Hepatocyte (in vitro differentiated cells): ENCODE results near the gene ENPP1. TPM values are rescaled to one million over a fixed set of nuclear protein-coding genes. Genes with fewer than 3 reads are reported as not detected.

Experiments
- DNase-seq: peaks from one replicate; pipeline ENCODE4 v3.0.0-alpha.2; 2016; ENCODE audit warnings: low spot score
- H2AFZ ChIP-seq: fragments of 200-600 bp; sonication (generic); 2 replicates; pipeline ENCODE4 v1.6.0; 2016; ENCODE audit warnings: antibody characterized with exemption, mild to moderate bottlenecking
- H3K27ac ChIP-seq: fragments of 200-600 bp; sonication (generic); 2 replicates; pipeline ENCODE4 v1.5.1; 2016; ENCODE audit warnings: mild to moderate bottlenecking
- H3K27me3 ChIP-seq: fragments of 200-600 bp; sonication (generic); 2 replicates; pipeline ENCODE4 v1.6.1; 2016
- H3K36me3 ChIP-seq: fragments of 200-600 bp; sonication (generic); replicated peaks from 2 replicates; pipeline ENCODE4 v1.5.1; 2016; ENCODE audit warnings: low read depth; ENCODE audit not compliant: insufficient read depth
- H3K4me1 ChIP-seq: fragments of 200-600 bp; sonication (generic); 2 replicates; pipeline ENCODE4 v1.5.1; 2016; ENCODE audit warnings: mild to moderate bottlenecking, moderate library complexity; ENCODE audit not compliant: insufficient read depth
- H3K4me2 ChIP-seq: fragments of 200-600 bp; sonication (generic); 2 replicates; pipeline ENCODE4 v1.6.0; 2016
- H3K4me3 ChIP-seq: fragments of 200-600 bp; sonication (generic); 2 replicates; pipeline ENCODE4 v1.5.1; 2016; ENCODE audit warnings: mild to moderate bottlenecking
- H3K79me2 ChIP-seq: fragments of 200-600 bp; sonication (generic); 2 replicates; pipeline ENCODE4 v1.6.0; 2017; ENCODE audit warnings: mild to moderate bottlenecking
- H3K9me2 ChIP-seq: fragments of 200-600 bp; sonication (generic); replicated peaks from 2 replicates; pipeline ENCODE4 v1.6.0; 2017; ENCODE audit warnings: mild to moderate bottlenecking; ENCODE audit not compliant: insufficient read depth
- H3K9me3 ChIP-seq: fragments of 200-600 bp; sonication (generic); 2 replicates; pipeline ENCODE4 v1.5.1; 2016; ENCODE audit warnings: low read depth, mild to moderate bottlenecking
- H4K20me1 ChIP-seq: fragments of 200-600 bp; sonication (generic); 2 replicates; pipeline ENCODE4 v1.6.0; 2016; ENCODE audit warnings: mild to moderate bottlenecking; ENCODE audit not compliant: insufficient read depth, poor library complexity, severe bottlenecking
- EZH2 ChIP-seq: fragments of 200-600 bp; sonication (generic); IDR thresholded peaks from 2 replicates; pipeline ENCODE4 v1.6.1; 2016; ENCODE audit warnings: antibody characterized with exemption, mild to moderate bottlenecking, borderline replicate concordance
- EZH2phosphoT487 ChIP-seq: fragments of 200-600 bp; sonication (generic); IDR thresholded peaks from one replicate; pipeline ENCODE4 v1.6.1; 2018; ENCODE audit warnings: antibody characterized with exemption, mild to moderate bottlenecking, low read depth, moderate library complexity; ENCODE audit not compliant: unreplicated experiment, severe bottlenecking
- WGBS: methylation state at CpG from one replicate; pipeline ENCODE4 v1.1.6; 2016; ENCODE audit warnings: low lambda C conversion rate; ENCODE audit errors: missing lambda C conversion rate; 5-methylcytosine and 5-hydroxymethylcytosine counted together
- polyA plus RNA-seq: library from polyadenylated mRNA; unstranded; fragments of >200 nt; fragmentation: Nextera tagmentation; extraction: Ambion mirVana; gene quantifications from 2 replicates; pipeline ENCODE4 v1.2.1, GENCODE V29; 2016
- total RNA-seq: library from RNA; depleted of rRNA; stranded (reverse); fragments of >200 nt; gene quantifications from 2 replicates; pipeline ENCODE4 v1.2.3, GENCODE V29; 2014
- TF ChIP-seq, protein P1 (sequence below): fragments of 200-600 bp; sonication (generic); IDR thresholded peaks from 2 replicates; pipeline ENCODE4 v1.5.1; 2016; ENCODE audit warnings: antibody characterized with exemption, mild to moderate bottlenecking; ENCODE audit not compliant: poor library complexity

ENPP1 gene
- total and polyA plus RNA-seq, 2 experiments from 2014 or later, result 74.7 to 86.9 TPM

DNA sequence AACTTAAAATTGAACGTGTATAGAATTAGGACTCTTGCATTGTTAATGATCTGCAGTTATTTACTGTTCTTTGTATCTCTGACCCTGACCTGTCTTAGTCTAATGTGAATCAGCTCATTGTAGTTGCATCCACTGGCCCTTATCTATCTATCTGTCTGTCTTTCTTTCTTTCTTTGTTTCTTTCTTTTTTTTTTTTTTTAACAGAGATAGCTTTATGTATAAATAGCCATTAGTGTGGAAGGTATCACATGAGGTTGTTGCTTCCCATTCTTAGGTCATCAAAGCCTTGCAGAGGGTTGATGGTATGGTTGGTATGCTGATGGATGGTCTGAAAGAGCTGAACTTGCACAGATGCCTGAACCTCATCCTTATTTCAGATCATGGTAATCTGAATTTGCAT is 59.9 kb downstream of the ENPP1 start:
- WGBS, result 46% methylated on average over 1 of the region's 1 CpG
- Histone ChIP-seq H3K4me1 (peaks cover 14% of the 10 kb centered on the region), H3K9me3 (no peaks in the 10 kb centered on the region), H4K20me1 (no peaks in the 10 kb centered on the region), H3K27ac (no peak overlapping the region), H3K79me2 (no peaks in the 10 kb centered on the region), H3K36me3 (no peaks in the 10 kb centered on the region), H3K27me3 (no peaks in the 10 kb centered on the region), H2AFZ (no peak overlapping the region), H3K4me3 (no peak overlapping the region), H3K9me2 (no peaks in the 10 kb centered on the region), H3K4me2 (no peak overlapping the region)
- DNase-seq, result no peak
- TF ChIP-seq, protein P1, sequence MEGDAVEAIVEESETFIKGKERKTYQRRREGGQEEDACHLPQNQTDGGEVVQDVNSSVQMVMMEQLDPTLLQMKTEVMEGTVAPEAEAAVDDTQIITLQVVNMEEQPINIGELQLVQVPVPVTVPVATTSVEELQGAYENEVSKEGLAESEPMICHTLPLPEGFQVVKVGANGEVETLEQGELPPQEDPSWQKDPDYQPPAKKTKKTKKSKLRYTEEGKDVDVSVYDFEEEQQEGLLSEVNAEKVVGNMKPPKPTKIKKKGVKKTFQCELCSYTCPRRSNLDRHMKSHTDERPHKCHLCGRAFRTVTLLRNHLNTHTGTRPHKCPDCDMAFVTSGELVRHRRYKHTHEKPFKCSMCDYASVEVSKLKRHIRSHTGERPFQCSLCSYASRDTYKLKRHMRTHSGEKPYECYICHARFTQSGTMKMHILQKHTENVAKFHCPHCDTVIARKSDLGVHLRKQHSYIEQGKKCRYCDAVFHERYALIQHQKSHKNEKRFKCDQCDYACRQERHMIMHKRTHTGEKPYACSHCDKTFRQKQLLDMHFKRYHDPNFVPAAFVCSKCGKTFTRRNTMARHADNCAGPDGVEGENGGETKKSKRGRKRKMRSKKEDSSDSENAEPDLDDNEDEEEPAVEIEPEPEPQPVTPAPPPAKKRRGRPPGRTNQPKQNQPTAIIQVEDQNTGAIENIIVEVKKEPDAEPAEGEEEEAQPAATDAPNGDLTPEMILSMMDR, result no peak
- TF ChIP-seq EZH2phosphoT487 (no peak), EZH2 (no peak)

DNA sequence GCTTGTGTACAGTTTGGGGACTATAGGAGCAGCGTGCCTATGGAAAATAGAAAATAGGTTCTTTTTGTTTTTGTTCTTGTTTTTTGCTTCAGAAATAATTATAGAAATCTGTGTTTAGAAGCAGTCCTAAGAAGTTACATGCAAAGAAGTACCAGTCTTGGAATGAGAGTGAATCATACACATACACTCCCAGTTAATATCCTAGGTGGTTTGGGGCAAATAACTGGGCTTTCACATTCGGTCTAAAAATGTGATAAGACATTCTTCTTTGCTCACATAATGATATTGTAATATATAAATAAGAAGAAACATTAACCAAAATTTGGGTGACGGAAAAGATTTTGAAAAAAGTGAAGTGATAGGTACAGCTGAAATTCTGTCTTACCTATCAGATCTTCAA is 61.0 kb downstream of the ENPP1 start:
- no peaks in the 10 kb centered on the region for H3K9me2 ChIP-seq
- H3K4me1 ChIP-seq, result peaks cover 8% of the 10 kb centered on the region
- no peak overlapping the region for H3K27ac ChIP-seq
- H4K20me1 ChIP-seq, result no peaks in the 10 kb centered on the region
- no peaks in the 10 kb centered on the region for H3K27me3 ChIP-seq
- H3K79me2 ChIP-seq, result no peaks in the 10 kb centered on the region
- whole genome bisulfite sequencing, result 93% methylated on average over 3 of the region's 3 CpGs
- DNase-seq, result no peak
- TF ChIP-seq EZH2 (no peak), EZH2phosphoT487 (no peak)
- TF ChIP-seq, protein P1, result no peak
- H3K36me3 ChIP-seq, result no peaks in the 10 kb centered on the region
- H2AFZ ChIP-seq, result no peak overlapping the region
- no peak overlapping the region for H3K4me3 ChIP-seq
- no peaks in the 10 kb centered on the region for H3K9me3 ChIP-seq
- no peak overlapping the region for H3K4me2 ChIP-seq

DNA sequence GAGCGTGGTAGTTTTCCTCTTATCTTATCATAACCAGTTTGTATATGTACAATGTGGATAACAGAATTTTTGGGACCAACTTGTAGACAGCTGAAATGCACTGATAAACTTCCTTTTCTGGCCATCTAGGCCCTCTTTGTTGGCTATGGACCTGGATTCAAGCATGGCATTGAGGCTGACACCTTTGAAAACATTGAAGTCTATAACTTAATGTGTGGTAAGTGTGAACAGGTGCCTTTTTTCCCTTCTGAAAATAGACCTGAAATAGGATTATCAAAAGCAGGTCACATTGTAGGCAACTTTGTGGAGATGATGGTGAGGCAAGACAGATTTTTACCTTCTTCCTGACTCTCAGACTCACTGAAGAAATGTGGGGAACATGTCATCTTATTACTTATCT is 67.8 kb downstream of the ENPP1 start:
- Histone ChIP-seq H3K4me1 (no peaks in the 10 kb centered on the region), H3K27ac (no peak overlapping the region), H2AFZ (no peak overlapping the region), H3K27me3 (no peaks in the 10 kb centered on the region), H3K79me2 (no peaks in the 10 kb centered on the region), H3K4me2 (no peak overlapping the region), H3K4me3 (no peak overlapping the region), H3K9me3 (no peaks in the 10 kb centered on the region), H3K36me3 (no peaks in the 10 kb centered on the region), H3K9me2 (no peaks in the 10 kb centered on the region), H4K20me1 (no peaks in the 10 kb centered on the region)
- WGBS, result 42% methylated on average over 1 of the region's 1 CpG
- TF ChIP-seq, protein P1, result no peak
- no peak for TF ChIP-seq EZH2
- no peak for DNase-seq

DNA sequence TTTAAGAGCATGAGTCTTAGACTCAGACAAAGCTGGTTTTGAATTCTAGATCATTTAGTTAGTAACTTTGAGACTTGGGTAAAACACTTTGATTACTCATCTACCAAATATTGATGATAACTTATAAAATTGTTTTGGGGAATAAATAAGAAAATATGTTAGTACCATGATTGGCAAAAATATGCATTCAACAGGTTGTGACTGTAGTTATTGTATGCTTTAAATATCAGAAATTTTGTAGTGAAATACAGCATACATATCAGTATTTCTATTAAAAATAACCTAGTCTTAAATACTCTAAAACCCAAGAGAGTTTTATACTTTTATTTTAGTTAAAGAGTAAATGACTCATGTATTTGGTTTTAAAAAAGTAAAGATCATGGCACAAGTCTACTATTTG is 68.7 kb downstream of the ENPP1 start:
- Histone ChIP-seq H3K9me3 (no peaks in the 10 kb centered on the region), H3K4me1 (no peaks in the 10 kb centered on the region), H2AFZ (no peak overlapping the region), H3K27me3 (no peaks in the 10 kb centered on the region), H3K4me2 (no peak overlapping the region), H3K9me2 (no peaks in the 10 kb centered on the region), H3K4me3 (no peak overlapping the region), H3K79me2 (no peaks in the 10 kb centered on the region), H3K36me3 (no peaks in the 10 kb centered on the region), H4K20me1 (no peaks in the 10 kb centered on the region), H3K27ac (no peak overlapping the region)
- TF ChIP-seq, protein P1, result no peak
- TF ChIP-seq EZH2phosphoT487, result no peak
- TF ChIP-seq EZH2, result no peak
- no peak for DNase-seq
